ENCODE data around the gene IPPK. TPM values are rescaled to one million over a fixed set of nuclear protein-coding genes. Genes with fewer than 3 reads are reported as not detected.

The IPPK gene
- total and polyA plus RNA-seq, 2 of the 4 experiments (the other 2 are of a cell fraction): 25.1 to 26.8 TPM

- Histone ChIP-seq H3K56ac (ENCODE audit: extremely low read depth, insufficient read depth, low read length) (no peak overlapping the region), H2AFZ (replicated peaks; ENCODE audit: low read length, poor library complexity) (no peak overlapping the region), H2AK5ac (ENCODE audit: low read depth, low read length) (no peak overlapping the region), H3K9ac (ENCODE audit: low read depth, low read length) (no peak overlapping the region), H3K4ac (ENCODE audit: low read depth, low read length) (no peak overlapping the region), H2BK120ac (ENCODE audit: low read depth, low read length) (no peak overlapping the region), H3K79me1 (ENCODE audit: low read depth in 1 of 2, low read length in 2 of 2) (no peaks in the 10 kb centered on the region), H3K9me3 (ENCODE audit: control insufficient read depth, insufficient read depth, low read length) (0 out of 2 replicates have a peak, but pooled peaks cover 2% of the 10 kb centered on the region), H2BK20ac (ENCODE audit: low read depth, low read length) (no peak overlapping the region), H3K4me2 (ENCODE audit: low read depth, low read length) (no peak overlapping the region), H3K27me3 (ENCODE audit: control insufficient read depth, insufficient read depth, low read length) (no peaks in the 10 kb centered on the region), H3K23ac (ENCODE audit: low read depth, low read length) (no peak overlapping the region), H3K4me1 (ENCODE audit: control insufficient read depth, insufficient read depth, low read length) (peaks cover 2% of the 10 kb centered on the region; the same call in 1 of the 2 replicates), H4K8ac (ENCODE audit: low read depth in 2 of 2, low read length in 2 of 2) (no peak overlapping the region), H2AK9ac (replicated peaks; ENCODE audit: low read depth, low read length, poor library complexity) (no peak overlapping the region), H3K14ac (replicated peaks; ENCODE audit: low read depth, low read length) (no peak overlapping the region), H2BK15ac (ENCODE audit: low read depth, low read length) (no peak overlapping the region), H2BK5ac (ENCODE audit: low read depth, low read length, poor library complexity, severe bottlenecking) (no peak overlapping the region), H3K4me3 (ENCODE audit: insufficient read depth, low read depth, low read length) (no peak overlapping the region), H3K27ac (ENCODE audit: insufficient read depth, low read length) (no peak overlapping the region), H4K91ac (ENCODE audit: insufficient read depth, low read depth, low read length) (no peak overlapping the region), H4K5ac (ENCODE audit: low read depth, low read length) (no peak overlapping the region), H3K9me1 (ENCODE audit: insufficient read depth, low read length) (no peaks in the 10 kb centered on the region), H3K36me3 (ENCODE audit: control insufficient read depth, insufficient read depth, low read length) (no peaks in the 10 kb centered on the region), H4K20me1 (ENCODE audit: insufficient read depth, low read length) (no peaks in the 10 kb centered on the region), H3K18ac (ENCODE audit: low read depth, low read length) (no peak overlapping the region)
- TF ChIP-seq CHD1 (IDR thresholded peaks at IDR 0.05; ENCODE audit: low read depth, low read length) (no peak), MAFK (IDR thresholded peaks at IDR 0.05; ENCODE audit: low read depth, low read length) (no peak), CTCF (conservative IDR thresholded peaks at IDR 0.05; ENCODE audit: low read depth, low read length) (no peak), SMC3 (IDR thresholded peaks at IDR 0.05; ENCODE audit: low read depth, low read length) (no peak), MAZ (IDR thresholded peaks at IDR 0.05; ENCODE audit: borderline replicate concordance, low read depth, low read length) (no peak), NFE2L2 (IDR thresholded peaks at IDR 0.05; ENCODE audit: low read depth, low read length) (no peak), RCOR1 (IDR thresholded peaks at IDR 0.05; ENCODE audit: insufficient replicate concordance, low read length) (no peak), ELK1 (IDR thresholded peaks at IDR 0.05; ENCODE audit: borderline replicate concordance, low read depth, low read length) (no peak), CEBPB (IDR thresholded peaks at IDR 0.05; ENCODE audit: low read depth, low read length) (no peak), FOS (IDR thresholded peaks at IDR 0.05; ENCODE audit: low read depth, low read length) (no peak), POLR2A (IDR thresholded peaks at IDR 0.05; ENCODE audit: low read depth, low read length) (no peak), MXI1 (IDR thresholded peaks at IDR 0.05; ENCODE audit: borderline replicate concordance, low read depth, low read length) (no peak), RAD21 (IDR thresholded peaks at IDR 0.05; ENCODE audit: low read length) (no peak), RFX5 (IDR thresholded peaks at IDR 0.05; ENCODE audit: low read depth, low read length) (no peak), USF2 (IDR thresholded peaks at IDR 0.05; ENCODE audit: low read depth, low read length) (no peak), BHLHE40 (IDR thresholded peaks at IDR 0.05; ENCODE audit: low read depth, low read length) (no peak)
- POLR2A ChIA-PET (ENCODE audit: unreplicated experiment): interaction anchor here (0.8 kb wide), 1 partner anchor 10 kb away, joined by 4 read pairs; no protein-coding TSS in a partner anchor
- intact Hi-C loops (cut with micrococcal nuclease): no loop called here
- DNase-seq (no peak), ATAC-seq (ENCODE audit: low read depth) (peak; percentile 24)
- no TSS peak for BruUV-seq (replicated peaks)
- dilution Hi-C loops (cut with HindIII; ENCODE audit: low sequenced_read_pairs, unreplicated experiment): no loop called here
- CTCF ChIA-PET: interaction anchor here (0.8 to 1.6 kb wide), 3 partner anchors 9 to 28 kb away, joined by 3 to 6 read pairs (median 4); no protein-coding TSS in a partner anchor
- in situ Hi-C loops (cut with MboI; ENCODE audit: low sequenced_read_pairs): no loop called here
- no CpG with 5 or more reads among the region's 1 CpG for WGBS, 2 experiments (ENCODE audit: extremely low coverage in 2 of 2, insufficient read length in 1 of 2)
These were observed 80.0 kb downstream of the IPPK start for GRCh38 chr9:92589923-92590322.
